DMS114 treated with DMSO at 0.1 percent for 48 hours (cell line): ENCODE data around the gene ANTKMT.

Experiments
- DNase-seq: peaks from one replicate; lab custom pipeline; 2025; ENCODE audit not compliant: unreplicated experiment; lab: John Stamatoyannopoulos, UW

ANTKMT gene

GRCh38 chr16:695355-696089 is 25.4 kb upstream of the ANTKMT start:
- DNase-seq = no peak

- DNase-seq = no peak
These were observed 21.9 kb upstream of the ANTKMT start for GRCh38 chr16:698911-699671.

- no peak for DNase-seq
These were observed 20.0 kb upstream of the ANTKMT start for GRCh38 chr16:700684-701584.

GRCh38 chr16:702341-702740 is 18.6 kb upstream of the ANTKMT start:
- DNase-seq = no peak

- no peak for DNase-seq
These were observed 17.5 kb upstream of the ANTKMT start for GRCh38 chr16:703406-703805.

GRCh38 chr16:704047-704446 is 16.9 kb upstream of the ANTKMT start:
- no peak for DNase-seq

GRCh38 chr16:704552-705380 is 16.2 kb upstream of the ANTKMT start:
- no peak for DNase-seq

GRCh38 chr16:705431-706188 is 15.3 kb upstream of the ANTKMT start, which contains the start of gene FBXL16:
Gene FBXL16 (minus strand): TSS chr16:705801. CDS start chr16:697405, 8,396 bp downstream.
- no peak for DNase-seq

GRCh38 chr16:706189-707061 is 14.5 kb upstream of the ANTKMT start:
- no peak for DNase-seq

- no peak for DNase-seq
These were observed 13.8 kb upstream of the ANTKMT start for GRCh38 chr16:707062-707538.

- no peak for DNase-seq
These were observed 12.9 kb upstream of the ANTKMT start for GRCh38 chr16:708019-708418.

- DNase-seq = no peak
These were observed 12.0 kb upstream of the ANTKMT start for GRCh38 chr16:708959-709358.

GRCh38 chr16:709566-710499 is 11.1 kb upstream of the ANTKMT start:
- no peak for DNase-seq

GRCh38 chr16:710500-711075 is 10.4 kb upstream of the ANTKMT start:
- DNase-seq = no peak

- no peak for DNase-seq
These were observed 9.9 kb upstream of the ANTKMT start for GRCh38 chr16:711084-711483.

- DNase-seq = peak; percentile 29
These were observed 9.2 kb upstream of the ANTKMT start for GRCh38 chr16:711548-712320.
